ENCODE results near the gene GLT6D1. TPM values are rescaled to one million over a fixed set of nuclear protein-coding genes. Genes with fewer than 3 reads are reported as not detected.

The GLT6D1 gene
- total RNA-seq, 6 experiments from 2014 or later: not detected

GRCh38 chr9:135579889-135580660, 59.3 kb downstream of the GLT6D1 start:
- intact Hi-C loops (cut with DNase I): no loop called here
- H3K9me3 ChIP-seq: no peaks in the 10 kb centered on the region
- no peak for DNase-seq
- H3K4me3 ChIP-seq: no peak overlapping the region
- no peaks in the 10 kb centered on the region for H3K4me1 ChIP-seq
- TF ChIP-seq, protein P1, sequence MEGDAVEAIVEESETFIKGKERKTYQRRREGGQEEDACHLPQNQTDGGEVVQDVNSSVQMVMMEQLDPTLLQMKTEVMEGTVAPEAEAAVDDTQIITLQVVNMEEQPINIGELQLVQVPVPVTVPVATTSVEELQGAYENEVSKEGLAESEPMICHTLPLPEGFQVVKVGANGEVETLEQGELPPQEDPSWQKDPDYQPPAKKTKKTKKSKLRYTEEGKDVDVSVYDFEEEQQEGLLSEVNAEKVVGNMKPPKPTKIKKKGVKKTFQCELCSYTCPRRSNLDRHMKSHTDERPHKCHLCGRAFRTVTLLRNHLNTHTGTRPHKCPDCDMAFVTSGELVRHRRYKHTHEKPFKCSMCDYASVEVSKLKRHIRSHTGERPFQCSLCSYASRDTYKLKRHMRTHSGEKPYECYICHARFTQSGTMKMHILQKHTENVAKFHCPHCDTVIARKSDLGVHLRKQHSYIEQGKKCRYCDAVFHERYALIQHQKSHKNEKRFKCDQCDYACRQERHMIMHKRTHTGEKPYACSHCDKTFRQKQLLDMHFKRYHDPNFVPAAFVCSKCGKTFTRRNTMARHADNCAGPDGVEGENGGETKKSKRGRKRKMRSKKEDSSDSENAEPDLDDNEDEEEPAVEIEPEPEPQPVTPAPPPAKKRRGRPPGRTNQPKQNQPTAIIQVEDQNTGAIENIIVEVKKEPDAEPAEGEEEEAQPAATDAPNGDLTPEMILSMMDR (IDR thresholded peaks at IDR 0.05): no peak
- TF ChIP-seq POLR2A (IDR thresholded peaks at IDR 0.05): no peak
- no peaks in the 10 kb centered on the region for H3K36me3 ChIP-seq
- H3K27me3 ChIP-seq: no peaks in the 10 kb centered on the region
- no peak for ATAC-seq
- WGBS (ENCODE audit: insufficient coverage, low coverage, low lambda C conversion rate, missing lambda C conversion rate): 50% methylated on average over 8 of the region's 10 CpGs
- no peak overlapping the region for H3K27ac ChIP-seq

DNA sequence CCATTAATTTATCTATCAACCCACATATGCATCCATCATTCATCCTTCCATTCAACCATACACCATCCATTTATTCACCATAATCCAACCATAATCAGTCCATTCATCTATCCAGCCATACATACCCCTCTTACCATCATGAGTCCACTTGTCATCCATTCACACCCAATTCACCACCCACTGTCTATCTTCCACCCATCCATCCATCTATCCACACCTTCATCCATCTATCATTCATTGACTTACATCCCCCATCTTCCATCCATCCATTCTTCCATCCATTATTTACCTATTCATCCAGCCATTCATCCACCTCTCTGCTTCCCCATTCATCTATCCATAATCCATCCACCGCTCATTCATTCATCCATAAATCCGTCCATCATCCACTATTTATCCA, 60.0 kb downstream of the GLT6D1 start:
- H3K27ac ChIP-seq: no peak overlapping the region
- H3K4me3 ChIP-seq: no peak overlapping the region
- H3K27me3 ChIP-seq: no peaks in the 10 kb centered on the region
- H3K36me3 ChIP-seq: no peaks in the 10 kb centered on the region
- DNase-seq: no peak
- WGBS (ENCODE audit: insufficient coverage, low coverage, low lambda C conversion rate, missing lambda C conversion rate): 6% methylated on average over 2 of the region's 2 CpGs
- TF ChIP-seq, protein P1 (IDR thresholded peaks at IDR 0.05): no peak
- TF ChIP-seq POLR2A (IDR thresholded peaks at IDR 0.05): no peak
- no peak for ATAC-seq
- H3K4me1 ChIP-seq: no peaks in the 10 kb centered on the region
- intact Hi-C loops (cut with DNase I): no loop called here
- H3K9me3 ChIP-seq: no peaks in the 10 kb centered on the region

GRCh38 chr9:135577256-135577655, 62.1 kb downstream of the GLT6D1 start:
- no peaks in the 10 kb centered on the region for H3K36me3 ChIP-seq
- no peak overlapping the region for H3K27ac ChIP-seq
- intact Hi-C loops (cut with DNase I): no loop called here
- WGBS (ENCODE audit: insufficient coverage, low coverage, low lambda C conversion rate, missing lambda C conversion rate): 42% methylated on average over 6 of the region's 10 CpGs
- no peaks in the 10 kb centered on the region for H3K4me1 ChIP-seq
- TF ChIP-seq POLR2A (IDR thresholded peaks at IDR 0.05): no peak
- TF ChIP-seq, protein P1 (IDR thresholded peaks at IDR 0.05): no peak
- DNase-seq (peak in 1 of 3 donors; percentile 34), ATAC-seq (no peak)
- no peak overlapping the region for H3K4me3 ChIP-seq
- no peaks in the 10 kb centered on the region for H3K27me3 ChIP-seq
- no peaks in the 10 kb centered on the region for H3K9me3 ChIP-seq

DNA sequence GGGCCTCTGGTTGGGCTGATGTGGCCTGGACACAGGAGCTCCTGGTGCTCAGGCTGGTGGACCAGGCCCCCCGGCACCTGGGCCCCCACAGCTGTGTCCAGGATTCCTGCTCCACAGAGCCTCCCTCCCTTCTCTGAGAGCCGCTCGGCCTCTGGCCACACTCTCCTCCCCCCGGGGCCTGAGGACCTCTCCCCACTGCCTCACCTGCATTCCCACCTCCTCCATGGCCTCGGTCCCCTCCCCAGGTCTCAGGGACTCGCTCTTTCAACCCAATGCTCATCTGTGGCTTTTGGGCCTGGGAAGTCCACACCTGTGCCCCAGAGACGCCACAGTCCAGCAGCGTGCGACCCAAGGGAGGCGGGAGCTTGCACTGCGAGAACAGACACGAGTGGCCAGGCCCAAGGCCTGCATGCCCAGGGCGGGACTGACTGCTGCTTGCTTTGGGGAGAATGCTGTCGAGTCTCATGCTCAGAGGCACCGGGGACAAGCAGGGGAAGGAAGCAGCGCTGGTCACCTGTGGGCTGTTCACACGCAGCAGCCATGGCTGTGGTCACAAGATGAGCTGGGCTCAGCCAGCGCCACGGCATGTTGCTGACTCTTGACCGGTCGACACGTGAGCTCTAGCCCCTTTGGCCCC, 63.2 kb downstream of the GLT6D1 start:
- DNase-seq: peak in 1 of 3 donors; percentile 31
- TF ChIP-seq, protein P1 (IDR thresholded peaks at IDR 0.05): no peak
- no peak for TF ChIP-seq POLR2A (IDR thresholded peaks at IDR 0.05)

More for the DNA sequence above, 63.2 kb downstream of the GLT6D1 start:
- no peaks in the 10 kb centered on the region for H3K27me3 ChIP-seq
- 61% methylated on average over 7 of the region's 22 CpGs for WGBS (ENCODE audit: insufficient coverage, low coverage, low lambda C conversion rate, missing lambda C conversion rate)
- intact Hi-C loops (cut with DNase I): no loop called here
- H3K36me3 ChIP-seq: no peaks in the 10 kb centered on the region
- H3K4me3 ChIP-seq: no peak overlapping the region
- peak in 1 of 4 donors; percentile 31 for ATAC-seq
- no peaks in the 10 kb centered on the region for H3K9me3 ChIP-seq
- no peak overlapping the region for H3K27ac ChIP-seq
- no peaks in the 10 kb centered on the region for H3K4me1 ChIP-seq
